NCI-H345 (cell line): ENCODE data around the gene VAMP8.
"Not testable (repeated sequence)": the region's sequence is repeated elsewhere in the genome, so short reads cannot be mapped to it uniquely, and the experiment has no call there.

Experiments used
- DNase-seq: peaks from one replicate; lab custom pipeline; 2025; lab: John Stamatoyannopoulos, UW

VAMP8 gene

DNA sequence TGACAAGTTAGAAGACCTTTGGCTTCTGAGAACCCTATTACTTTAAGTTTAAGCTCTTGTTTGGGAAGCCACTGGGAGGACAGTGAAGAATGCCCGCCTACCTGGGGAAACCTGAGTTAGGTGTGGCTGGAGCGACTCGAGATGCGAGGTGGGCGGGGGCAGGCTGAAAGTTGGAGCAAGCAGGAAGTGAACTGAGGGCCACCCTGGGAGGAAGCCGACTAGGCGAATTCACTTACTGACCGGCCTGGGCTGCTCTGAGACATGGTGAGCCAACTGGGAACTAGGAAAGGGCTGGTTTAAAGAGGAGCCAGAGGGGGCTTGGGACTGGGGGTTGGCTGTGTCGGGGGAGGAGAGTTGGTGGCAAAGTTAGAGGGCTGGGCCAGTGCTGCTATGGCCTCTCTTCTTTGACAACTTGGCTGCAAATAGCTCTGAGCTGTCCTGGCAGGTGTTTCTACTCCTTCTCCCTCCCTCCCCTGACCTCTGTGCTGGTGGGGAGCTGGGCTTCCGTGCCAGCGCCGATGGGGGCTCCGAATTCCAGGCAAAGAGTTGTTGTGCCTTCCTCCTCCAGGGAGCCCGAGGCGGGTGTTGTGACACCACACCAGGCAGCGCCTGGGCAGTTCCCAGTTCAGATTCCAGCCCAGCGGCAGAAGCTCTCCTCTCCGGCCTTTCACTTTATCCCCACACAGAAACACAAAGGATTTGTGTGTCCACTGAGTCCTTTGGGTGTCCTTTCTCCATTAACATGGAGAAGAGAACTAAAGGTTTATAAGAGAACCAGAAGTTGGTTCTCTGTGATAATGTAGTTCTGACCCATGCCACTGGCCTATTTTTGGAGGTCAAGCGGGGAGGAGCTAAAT, at the start of gene VAMP8:
Gene VAMP8, plus strand, starts transcription at position 201 of the 857 bp plus-strand sequence. Its CDS starts 61 bp downstream, at position 262.
- no peak for DNase-seq

DNA sequence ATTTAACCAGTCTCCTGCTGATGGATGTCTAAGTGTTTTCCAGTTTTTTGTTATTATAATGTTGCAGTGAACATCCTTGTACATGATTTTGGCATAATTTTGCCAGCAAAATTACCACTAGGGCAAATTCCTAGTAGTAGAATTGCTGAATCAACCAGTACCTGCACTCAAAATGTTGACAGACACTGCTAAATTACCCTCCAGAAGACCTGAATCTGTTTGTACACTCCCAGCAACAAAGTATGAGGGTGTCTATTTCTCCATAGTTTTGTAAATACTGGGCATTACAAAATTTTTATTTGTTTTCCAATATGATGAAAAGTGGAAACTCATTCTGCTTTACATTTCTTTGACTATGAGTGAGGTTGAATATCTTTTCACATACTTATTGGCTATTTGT, 49.6 kb upstream of the VAMP8 start:
- DNase-seq = no peak

DNA sequence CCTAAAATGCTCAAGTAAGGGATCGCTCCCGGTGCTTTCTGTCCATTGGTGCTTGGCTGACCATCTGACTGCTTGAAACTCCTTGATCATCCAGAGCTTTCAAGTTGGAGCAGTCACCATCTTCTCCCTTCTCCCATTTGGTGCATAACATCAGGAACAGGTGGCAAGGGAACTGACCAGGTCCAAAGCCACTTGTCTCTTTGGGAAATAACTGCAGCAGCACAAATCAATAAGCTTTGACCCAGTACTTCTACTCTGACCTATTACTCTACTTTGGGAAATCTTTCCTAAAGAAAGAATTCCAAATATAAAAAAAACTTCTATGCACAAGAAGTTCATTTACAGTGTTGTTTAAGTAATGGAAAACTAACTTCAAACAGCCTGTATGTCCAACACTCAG, 49.0 kb upstream of the VAMP8 start:
- DNase-seq = no peak

DNA sequence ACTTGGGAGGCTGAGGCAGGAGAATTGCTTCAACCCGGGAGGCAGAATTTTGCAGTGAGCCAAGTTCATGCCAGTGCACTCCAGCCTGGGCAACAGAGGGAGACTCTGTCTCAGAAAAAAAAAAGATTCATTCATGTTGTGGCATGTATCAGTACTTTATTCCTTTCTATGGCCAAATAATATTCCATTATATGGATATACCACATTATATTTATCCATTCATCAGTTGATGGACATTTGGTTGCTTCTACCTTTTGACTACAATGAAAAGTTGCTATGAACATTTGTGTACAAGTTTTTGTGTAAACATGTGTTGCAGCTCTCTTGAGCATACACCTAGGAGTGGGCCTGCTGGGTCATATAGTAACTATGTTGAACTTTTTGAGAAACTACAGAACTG, 47.6 kb upstream of the VAMP8 start:
- DNase-seq = no peak

DNA sequence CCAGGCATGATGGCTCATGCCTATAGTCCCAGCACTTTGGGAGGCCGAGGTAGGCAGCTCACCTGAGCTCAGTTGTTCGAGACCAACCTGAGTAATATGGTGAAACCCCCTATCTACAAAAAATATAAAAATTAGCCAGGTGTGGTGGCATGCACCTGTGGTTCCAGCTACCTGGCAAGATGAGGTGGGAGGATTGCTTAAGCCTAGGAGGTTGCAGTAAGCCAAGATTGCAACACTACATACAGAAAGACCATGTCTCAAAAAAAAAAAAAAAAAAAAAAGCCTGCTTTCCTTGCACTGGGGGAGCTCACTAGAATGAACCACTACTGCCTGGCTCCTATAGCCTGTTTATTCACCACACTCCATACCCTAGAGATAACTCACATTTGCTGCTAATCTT, 45.8 kb upstream of the VAMP8 start:
- no peak for DNase-seq

DNA sequence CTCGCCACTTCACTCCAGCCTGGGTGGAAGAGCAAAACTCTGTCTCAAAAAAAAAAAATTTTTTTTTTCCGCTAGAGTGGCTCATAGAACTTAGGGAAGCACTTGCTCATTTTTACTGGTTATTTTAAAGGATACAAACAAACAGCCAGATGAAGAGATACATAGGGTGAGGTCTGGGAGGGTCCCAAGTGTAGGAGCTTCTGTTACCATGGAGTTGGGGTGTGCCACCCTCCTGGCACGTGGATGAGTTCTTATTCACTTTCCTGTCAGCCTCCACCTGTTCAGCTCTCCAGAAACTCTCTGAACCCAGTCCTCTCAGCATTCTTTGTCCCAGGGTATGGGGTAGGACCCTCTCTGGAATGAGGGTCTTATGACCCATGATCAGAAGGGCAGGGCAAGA, 43.3 kb upstream of the VAMP8 start:
- no peak for DNase-seq

DNA sequence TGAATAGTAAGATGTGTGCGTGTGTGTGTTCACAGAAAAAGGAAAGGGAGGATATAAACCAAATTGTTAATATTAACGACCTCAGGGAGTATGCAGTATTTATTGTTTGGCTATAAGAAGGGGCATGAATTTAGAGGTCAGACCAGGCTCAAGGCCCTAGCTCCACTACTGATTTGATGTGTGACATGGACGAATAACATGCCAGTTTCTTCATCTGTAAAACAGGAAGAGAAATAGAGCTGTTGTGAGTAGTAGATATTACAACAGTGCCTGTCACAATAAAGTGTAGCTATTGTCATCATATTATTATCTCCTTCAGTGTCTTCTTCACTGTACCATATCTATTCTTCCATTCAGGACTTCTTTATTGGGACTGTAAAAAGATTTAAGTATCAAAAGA, 42.5 kb upstream of the VAMP8 start:
- no peak for DNase-seq

DNA sequence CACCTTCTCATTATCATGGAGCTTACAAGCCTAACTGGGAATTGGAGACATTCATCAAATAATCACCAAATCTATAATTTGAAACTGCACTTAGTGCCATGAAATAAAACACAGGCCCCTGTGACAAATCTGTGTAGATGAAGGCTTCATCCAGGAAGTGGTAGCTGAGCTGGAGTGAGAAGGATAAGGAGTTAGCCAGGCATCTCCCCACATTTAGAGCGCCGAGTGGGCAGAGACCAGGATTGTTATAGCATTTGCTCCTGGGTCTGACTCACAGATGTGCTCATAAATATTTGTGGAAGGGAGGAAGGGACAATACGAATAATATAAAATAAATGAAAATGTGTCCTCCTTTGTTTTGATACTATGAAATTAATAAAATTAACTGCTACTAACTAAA, 40.9 kb upstream of the VAMP8 start:
- DNase-seq = no peak

DNA sequence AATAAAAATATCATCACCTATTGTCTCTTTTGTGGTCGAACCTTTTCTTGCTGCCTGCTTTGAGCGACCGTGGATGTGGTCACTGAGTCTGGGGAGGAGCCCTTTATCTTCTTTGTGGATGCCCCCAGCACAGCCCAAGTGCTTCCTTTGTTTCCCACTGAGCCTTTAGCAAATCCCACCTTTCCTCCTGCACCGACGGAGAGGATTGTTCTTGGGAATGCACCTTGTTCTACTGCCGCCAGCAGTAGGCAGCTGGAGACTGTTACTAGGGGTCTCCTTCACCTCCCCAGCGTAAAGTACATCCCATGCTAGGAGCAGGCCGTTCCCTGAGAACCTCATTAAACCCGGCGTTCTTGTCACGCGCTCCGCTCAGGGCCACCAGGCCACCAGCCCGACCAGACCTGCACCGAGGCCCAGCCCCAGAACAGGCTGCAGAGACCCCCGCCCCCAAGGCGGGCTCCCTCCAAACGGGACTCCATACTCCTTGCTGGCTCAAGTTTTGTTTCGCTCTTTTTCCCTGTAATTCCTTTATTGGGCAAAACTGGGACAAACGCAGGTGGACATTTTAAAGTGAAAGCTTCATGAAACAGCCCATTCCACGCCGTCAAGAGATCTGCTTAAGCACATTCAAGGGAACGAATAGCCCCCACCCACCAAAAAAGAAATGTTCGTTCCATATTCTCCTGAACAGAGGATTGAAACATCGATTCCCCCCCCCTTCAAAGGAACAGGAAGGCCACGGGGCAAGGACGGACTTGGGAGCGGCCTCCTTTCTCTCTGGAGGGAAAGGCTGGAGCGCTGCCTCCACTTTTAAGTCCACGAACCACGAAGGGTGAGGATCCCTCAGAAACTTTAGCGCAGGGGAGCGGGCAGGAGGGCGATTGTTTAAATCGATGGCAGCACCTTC, 39.5 kb upstream of the VAMP8 start:
- peak; percentile 62 for DNase-seq

DNA sequence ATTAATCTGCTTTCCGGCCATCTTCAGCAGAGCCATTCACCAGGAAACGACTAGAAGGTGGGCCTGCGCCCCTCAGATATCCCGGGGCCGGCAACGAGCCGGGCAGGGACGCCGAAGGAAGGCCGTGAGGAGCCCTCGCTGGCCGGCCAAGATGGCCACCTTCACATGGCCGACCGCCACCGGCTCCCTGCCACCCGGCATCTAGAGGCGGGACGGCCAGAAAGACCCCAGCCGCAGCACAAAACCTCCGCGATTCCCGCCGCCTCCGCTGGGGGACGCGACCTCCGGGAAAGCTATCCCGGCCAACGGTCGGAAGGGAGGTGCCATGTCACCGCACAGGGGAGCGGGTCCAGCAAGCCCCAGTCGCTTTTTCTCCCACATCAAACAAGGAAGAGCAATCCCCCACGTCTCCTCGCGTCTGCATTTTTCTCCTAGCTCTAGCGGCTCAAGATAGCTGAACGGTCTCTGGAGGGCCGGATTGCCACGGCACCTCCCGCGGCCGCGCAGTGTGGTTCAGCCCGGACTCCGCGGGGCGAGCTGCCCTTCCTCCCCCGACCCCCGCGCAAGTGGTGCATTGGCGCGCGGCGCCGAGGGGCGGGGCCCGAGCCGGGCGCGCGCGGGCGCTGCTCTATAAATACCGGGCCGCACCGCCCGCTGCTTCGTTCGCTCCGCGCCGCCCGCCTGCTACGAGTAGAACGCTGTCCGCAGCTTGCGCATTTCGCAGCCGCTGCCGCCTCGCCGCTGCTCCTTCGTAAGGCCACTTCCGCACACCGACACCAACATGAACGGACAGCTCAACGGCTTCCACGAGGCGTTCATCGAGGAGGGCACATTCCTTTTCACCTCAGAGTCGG, 38.7 kb upstream of the VAMP8 start, which contains the start of gene MAT2A:
Gene MAT2A, plus strand, starts transcription at position 662 of the 854 bp plus-strand sequence. Its CDS starts 120 bp downstream, at position 782.
- DNase-seq = peak; percentile 93

DNA sequence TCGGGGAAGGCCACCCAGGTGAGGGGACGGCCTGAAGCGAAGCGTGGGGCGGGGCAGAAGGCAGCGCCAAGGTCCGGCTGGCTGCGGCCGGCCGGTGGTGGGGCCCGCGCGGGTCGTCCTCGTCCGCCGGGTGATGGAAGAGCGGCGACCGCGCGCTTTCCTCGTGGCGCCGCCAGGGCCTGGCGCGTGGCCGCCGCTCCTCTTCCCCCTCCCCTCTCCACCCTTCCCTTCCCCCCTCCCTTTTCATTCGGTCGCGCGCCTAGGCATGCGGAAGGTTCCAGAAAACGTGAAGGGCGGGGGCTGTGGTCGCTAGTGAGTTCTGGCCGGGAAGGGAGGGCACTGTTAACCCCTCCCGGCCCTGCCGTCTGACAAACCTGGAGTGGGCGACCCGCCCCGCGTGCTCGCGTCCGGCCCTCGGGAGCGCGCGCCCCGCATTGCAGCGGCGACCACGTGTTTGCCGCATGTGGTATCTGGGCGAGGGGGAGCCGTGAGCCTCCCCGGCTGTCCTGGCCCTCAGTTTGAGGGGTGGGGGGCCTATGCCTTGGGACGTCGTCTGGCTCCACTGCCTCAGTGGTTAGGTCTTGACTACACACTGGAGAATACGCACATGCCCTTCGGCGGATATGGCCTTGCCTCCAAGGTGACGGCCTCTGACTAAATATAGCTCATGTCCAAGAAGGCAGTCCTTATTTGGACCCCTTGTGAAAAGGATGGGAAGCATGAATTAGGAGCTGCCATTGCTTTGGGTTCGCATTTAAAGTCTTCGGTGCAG, 37.8 kb upstream of the VAMP8 start:
- peak; percentile 60 for DNase-seq

DNA sequence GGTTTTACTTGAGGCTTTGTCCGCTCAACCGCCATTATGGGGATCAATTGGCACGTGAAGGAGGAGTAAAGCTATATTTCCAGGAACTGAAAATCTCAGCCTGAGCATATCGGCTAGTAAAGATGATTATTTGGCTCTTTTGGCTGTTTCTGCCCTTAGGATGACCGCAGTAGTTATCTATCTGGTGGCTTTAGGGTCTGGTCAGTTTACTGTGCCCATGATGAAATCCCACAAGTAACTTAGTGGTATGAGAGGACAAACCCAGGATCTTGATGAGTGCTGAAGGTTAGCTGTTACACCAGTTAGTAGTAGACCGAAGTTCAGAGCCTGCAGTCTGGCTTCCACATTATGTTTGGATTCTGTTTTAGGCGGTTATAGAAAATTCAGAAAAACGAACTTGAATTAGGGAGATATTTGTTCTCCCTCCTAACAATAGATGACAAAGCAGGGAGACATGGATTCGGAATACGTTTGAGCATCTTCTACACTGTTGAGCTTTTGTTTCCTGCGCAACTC, 37.2 kb upstream of the VAMP8 start:
- no peak for DNase-seq

DNA sequence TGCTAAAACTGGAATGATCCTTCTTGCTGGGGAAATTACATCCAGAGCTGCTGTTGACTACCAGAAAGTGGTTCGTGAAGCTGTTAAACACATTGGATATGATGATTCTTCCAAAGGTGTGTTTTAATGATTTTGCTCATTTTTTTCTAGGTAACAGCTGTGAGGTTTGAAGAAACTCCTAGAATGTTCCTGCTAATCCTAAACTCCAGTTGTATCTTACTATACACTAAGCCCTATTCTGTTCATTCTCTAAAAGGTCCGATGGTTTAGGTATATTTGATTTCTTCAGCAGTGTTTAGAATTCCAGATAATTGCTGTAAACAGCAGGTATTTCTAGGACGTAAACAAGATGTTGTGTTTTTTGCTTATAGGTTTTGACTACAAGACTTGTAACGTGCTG, 36.1 kb upstream of the VAMP8 start:
- no peak for DNase-seq

DNA sequence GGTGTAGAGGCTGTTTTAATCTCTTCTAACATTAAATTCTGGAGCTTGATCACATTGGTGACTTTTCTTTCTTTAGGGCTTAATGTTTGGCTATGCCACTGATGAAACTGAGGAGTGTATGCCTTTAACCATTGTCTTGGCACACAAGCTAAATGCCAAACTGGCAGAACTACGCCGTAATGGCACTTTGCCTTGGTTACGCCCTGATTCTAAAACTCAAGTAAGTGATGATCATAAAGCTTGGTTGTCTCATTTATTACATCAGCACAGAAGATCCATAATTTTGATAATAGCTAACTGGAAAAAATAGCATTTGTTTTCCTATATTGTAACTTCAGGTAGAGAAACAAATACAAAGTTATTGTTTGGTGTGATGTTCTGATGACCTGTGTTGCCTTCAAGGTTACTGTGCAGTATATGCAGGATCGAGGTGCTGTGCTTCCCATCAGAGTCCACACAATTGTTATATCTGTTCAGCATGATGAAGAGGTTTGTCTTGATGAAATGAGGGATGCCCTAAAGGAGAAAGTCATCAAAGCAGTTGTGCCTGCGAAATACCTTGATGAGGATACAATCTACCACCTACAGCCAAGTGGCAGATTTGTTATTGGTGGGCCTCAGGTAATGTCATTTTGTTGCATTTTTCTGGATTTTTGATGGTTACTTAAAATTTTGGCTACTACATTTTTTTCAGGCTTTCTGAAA, 35.5 kb upstream of the VAMP8 start:
- DNase-seq = no peak

DNA sequence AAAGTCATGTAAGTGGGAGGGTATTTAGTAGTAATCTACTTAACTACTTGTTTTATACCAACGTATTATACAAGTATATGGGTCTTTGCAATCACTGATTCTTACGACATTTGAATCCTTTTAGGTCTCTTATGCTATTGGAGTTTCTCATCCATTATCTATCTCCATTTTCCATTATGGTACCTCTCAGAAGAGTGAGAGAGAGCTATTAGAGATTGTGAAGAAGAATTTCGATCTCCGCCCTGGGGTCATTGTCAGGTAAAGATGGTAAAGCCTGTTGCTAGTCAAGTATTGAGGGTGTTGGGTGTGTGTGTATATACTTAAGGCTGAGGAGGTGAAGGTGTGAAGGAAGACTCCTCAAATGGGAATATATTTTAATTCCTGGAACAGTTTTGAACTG, 34.6 kb upstream of the VAMP8 start:
- DNase-seq = no peak

DNA sequence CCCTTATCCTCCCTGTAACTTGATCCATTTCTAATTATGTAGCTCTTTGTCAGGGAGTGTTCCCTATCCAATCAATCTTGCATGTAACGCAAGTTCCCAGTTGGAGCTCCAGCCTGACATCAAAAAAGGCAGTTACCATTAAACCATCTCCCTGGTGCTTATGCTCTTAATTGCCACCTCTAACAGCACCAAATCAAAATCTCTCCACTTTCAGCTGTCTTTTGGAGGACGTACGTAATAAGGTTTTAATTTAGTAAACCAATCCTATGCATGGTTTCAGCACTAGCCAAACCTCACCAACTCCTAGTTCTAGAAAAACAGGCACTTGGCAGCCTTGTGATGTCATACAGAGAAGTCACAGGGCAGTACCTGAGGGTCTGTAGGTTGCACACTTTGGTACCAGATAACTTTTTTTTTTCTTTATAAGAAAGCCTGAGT, 33.1 kb upstream of the VAMP8 start:
- peak; percentile 58 for DNase-seq

DNA sequence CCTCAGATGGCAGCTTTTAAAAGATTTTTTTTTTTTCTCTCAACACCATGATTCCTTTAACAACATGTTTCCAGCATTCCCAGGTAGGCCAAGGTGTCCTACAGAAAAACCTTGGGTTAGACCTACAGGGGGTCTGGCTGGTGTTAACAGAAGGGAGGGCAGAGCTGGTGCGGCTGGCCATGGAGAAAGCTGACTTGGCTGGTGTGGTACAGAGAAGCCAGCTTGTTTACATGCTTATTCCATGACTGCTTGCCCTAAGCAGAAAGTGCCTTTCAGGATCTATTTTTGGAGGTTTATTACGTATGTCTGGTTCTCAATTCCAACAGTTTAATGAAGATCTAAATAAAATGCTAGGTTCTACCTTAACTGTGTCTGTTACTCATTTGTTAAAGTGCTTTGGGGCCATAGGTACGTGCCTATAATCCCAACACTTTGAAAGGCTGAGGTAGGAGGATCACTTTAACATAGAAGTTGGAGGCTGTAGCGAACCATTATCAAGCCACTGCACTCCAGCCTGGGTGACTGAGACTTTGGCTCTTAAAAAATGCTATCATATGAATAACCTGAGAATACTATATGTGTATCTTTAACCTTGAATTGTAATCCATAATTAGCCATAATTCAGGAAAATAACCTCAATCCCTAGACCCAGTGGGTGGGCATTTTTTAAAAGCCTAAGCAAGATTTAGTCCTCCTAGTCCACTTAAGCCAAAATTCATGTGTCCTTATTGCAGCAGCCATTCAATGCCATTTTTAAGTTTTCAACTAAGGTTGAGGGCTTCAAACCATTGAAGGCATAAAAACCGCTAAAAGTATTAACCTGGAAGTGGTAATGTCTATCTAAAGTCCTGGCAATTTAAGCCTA, 32.2 kb upstream of the VAMP8 start:
- not testable (repeated sequence) for DNase-seq

DNA sequence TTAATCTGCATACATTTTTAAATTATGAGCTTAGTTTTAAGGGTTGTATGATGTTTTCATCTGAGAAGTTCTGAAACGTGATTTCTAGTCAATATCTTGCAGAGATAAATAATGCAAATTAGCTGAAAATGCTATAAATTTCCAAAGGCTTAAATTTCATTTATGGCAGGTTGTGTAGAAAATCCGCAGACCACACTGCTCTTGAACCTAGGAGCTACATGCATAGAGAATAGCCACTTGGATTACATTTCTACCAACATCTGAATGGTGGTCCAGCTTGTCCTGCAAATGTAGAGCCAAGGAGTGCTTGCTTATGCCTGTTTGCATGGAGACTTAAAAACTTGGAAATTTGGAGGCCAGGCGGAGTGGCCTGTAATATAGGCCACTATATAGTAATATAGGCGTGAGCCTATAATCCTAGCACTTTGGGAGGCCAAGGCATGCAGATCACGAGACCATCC, 31.6 kb upstream of the VAMP8 start:
- no peak for DNase-seq
